Esophagus squamous epithelium (tissue), 4 donors: Measurements from ENCODE around the gene NAA30.

Experiments
- CTCF ChIP-seq, 6 experiments: fragments of 450-650 bp in 4 of 6; fragments of 200-600 bp in 2 of 6; sonication (generic) in 2 of 6; IDR thresholded peaks; one replicate each; pipeline ENCODE4 v1.5.1; 2016 to 2019; ENCODE audit warnings: antibody characterized with exemption in 6 of 6, mild to moderate bottlenecking in 4 of 6, moderate library complexity in 4 of 6
- POLR2A ChIP-seq, 4 donors: fragments of 450-650 bp; IDR thresholded peaks; one replicate each; pipeline ENCODE4 v1.6.1; 2017; ENCODE audit warnings: antibody characterized with exemption in 4 of 4, mild to moderate bottlenecking in 4 of 4, moderate library complexity in 3 of 4

GRCh38 chr14:57362361-57362760 lies 28.0 kb upstream of the NAA30 start:
- no peak for TF ChIP-seq POLR2A (IDR thresholded peaks at IDR 0.05)
- TF ChIP-seq CTCF (IDR thresholded peaks at IDR 0.05) = no peak
